Measurements from ENCODE around the gene GDPD1. TPM values are rescaled to one million over a fixed set of nuclear protein-coding genes. Genes with fewer than 3 reads are reported as not detected.

The GDPD1 gene
- total RNA-seq, 1 experiment from 2014 or later, result 3.1 TPM

DNA sequence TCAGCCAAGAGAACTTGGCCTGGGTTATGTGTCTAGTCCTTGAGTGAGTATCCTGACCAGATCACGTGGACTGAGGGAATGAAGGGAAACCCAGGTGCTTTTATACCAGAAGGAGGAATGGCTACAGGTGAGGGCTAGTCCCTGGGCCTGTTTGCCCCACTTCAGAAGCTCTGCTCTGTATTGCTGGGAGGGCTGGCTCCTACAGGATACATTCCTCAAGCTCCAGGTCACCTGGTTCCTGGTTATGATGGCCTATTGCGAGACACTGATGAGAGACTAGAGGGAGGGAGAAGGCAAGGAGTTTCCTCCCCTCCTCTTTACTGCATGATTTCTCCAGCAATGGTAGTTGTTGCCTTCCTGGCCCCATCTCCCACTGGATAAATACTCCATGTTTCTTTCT is 29.5 kb upstream of the GDPD1 start:
- Histone ChIP-seq H4K20me1 (ENCODE audit: insufficient read depth) (no peaks in the 10 kb centered on the region), H3K4me2 (no peak overlapping the region), H3K9me2 (ENCODE audit: insufficient read depth) (no peaks in the 10 kb centered on the region), H3F3A (ENCODE audit: insufficient read depth, low read depth) (no peaks in the 10 kb centered on the region), H3K4me1 (replicated peaks; ENCODE audit: insufficient read depth) (no peaks in the 10 kb centered on the region), H3K27ac (no peak overlapping the region), H3K27me3 (ENCODE audit: insufficient read depth, low read depth) (no peaks in the 10 kb centered on the region), H3K79me2 (ENCODE audit: low read depth) (no peaks in the 10 kb centered on the region), H3K4me3 (no peak overlapping the region), H3K36me3 (ENCODE audit: low read depth) (peaks cover 13% of the 10 kb centered on the region), H3K9me3 (ENCODE audit: insufficient read depth, low read depth) (no peaks in the 10 kb centered on the region), H2AFZ (no peak overlapping the region)
- no peak for DNase-seq
- BruUV-seq (replicated peaks), result no TSS peak
- POLR2A ChIA-PET (ENCODE audit: unreplicated experiment), result no interaction called here
- intact Hi-C loops (cut with micrococcal nuclease; ENCODE audit: unreplicated experiment), result no loop called here
- CTCF ChIA-PET, result no interaction called here
- TF ChIP-seq, protein P1, sequence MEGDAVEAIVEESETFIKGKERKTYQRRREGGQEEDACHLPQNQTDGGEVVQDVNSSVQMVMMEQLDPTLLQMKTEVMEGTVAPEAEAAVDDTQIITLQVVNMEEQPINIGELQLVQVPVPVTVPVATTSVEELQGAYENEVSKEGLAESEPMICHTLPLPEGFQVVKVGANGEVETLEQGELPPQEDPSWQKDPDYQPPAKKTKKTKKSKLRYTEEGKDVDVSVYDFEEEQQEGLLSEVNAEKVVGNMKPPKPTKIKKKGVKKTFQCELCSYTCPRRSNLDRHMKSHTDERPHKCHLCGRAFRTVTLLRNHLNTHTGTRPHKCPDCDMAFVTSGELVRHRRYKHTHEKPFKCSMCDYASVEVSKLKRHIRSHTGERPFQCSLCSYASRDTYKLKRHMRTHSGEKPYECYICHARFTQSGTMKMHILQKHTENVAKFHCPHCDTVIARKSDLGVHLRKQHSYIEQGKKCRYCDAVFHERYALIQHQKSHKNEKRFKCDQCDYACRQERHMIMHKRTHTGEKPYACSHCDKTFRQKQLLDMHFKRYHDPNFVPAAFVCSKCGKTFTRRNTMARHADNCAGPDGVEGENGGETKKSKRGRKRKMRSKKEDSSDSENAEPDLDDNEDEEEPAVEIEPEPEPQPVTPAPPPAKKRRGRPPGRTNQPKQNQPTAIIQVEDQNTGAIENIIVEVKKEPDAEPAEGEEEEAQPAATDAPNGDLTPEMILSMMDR (conservative IDR thresholded peaks at IDR 0.05), result no peak
- TF ChIP-seq EZH2 (IDR thresholded peaks at IDR 0.05; ENCODE audit: low read depth), result no peak

DNA sequence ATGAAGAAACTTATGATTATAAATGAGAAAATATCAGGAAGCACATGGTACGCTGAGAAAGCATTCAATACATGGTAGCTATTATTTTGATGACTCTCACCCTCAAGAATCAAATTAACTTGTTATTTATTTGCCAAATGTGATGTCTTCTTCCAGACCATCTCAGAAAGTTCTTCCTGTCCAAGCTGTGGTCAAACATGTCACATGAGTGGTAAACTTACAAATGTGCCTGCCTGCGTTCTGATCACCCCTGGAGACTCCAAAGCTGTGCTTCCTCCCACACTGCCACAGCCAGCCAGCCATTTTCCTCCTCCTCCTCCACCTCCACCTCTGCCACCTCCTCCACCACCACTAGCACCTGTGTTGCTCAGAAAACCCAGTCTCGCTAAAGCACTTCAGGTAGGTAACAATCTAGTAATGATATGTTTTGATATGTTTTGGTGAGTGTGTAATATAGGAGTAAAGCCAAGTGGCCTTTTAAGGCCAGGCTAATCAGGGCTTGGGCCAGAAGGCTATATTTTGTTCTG is 26.9 kb upstream of the GDPD1 start:
- no TSS peak for BruUV-seq (replicated peaks)
- H3K27ac ChIP-seq, result no peak overlapping the region
- H3F3A ChIP-seq (ENCODE audit: insufficient read depth, low read depth), result no peaks in the 10 kb centered on the region
- H3K4me2 ChIP-seq, result no peak overlapping the region
- no peaks in the 10 kb centered on the region for H4K20me1 ChIP-seq (ENCODE audit: insufficient read depth)
- no peaks in the 10 kb centered on the region for H3K4me1 ChIP-seq (replicated peaks; ENCODE audit: insufficient read depth)
- H3K27me3 ChIP-seq (ENCODE audit: insufficient read depth, low read depth), result no peaks in the 10 kb centered on the region
- H3K79me2 ChIP-seq (ENCODE audit: low read depth), result no peaks in the 10 kb centered on the region
- intact Hi-C loops (cut with micrococcal nuclease; ENCODE audit: unreplicated experiment), result no loop called here
- no peak overlapping the region for H2AFZ ChIP-seq
- no peak for DNase-seq
- no peak overlapping the region for H3K4me3 ChIP-seq
- TF ChIP-seq, protein P1 (conservative IDR thresholded peaks at IDR 0.05), result no peak
- TF ChIP-seq EZH2 (IDR thresholded peaks at IDR 0.05; ENCODE audit: low read depth), result no peak
- ChIA-PET CTCF (no interaction called here), POLR2A (ENCODE audit: unreplicated experiment) (interaction anchor here (0.6 kb wide), 1 partner anchor 38 kb away, joined by 3 read pairs; the partner anchor contains the start of gene PRR11)
- H3K9me3 ChIP-seq (ENCODE audit: insufficient read depth, low read depth), result no peaks in the 10 kb centered on the region
- peaks cover 13% of the 10 kb centered on the region for H3K36me3 ChIP-seq (ENCODE audit: low read depth)
- H3K9me2 ChIP-seq (ENCODE audit: insufficient read depth), result no peaks in the 10 kb centered on the region

DNA sequence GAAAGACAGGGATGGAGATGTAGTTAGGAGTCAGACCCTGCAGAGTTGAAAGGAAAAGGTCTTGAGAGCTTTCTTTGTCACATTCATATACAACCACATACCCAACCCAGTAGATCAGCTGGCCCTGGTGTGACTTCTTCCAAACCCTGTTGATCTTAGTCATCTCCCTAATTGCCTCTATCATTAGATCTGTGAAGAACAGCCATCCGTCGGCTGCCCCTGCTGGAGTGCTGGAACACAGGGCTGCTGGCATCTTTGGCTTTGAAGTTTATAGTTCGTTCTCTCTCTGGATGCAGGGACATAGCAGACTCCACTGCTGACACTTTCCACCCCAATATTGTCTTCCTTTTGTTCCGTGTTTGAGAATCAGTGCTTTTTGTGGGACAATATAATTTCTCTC is 20.9 kb upstream of the GDPD1 start:
- no TSS peak for BruUV-seq (replicated peaks)
- no peak overlapping the region for H3K4me3 ChIP-seq
- no peaks in the 10 kb centered on the region for H3K9me2 ChIP-seq (ENCODE audit: insufficient read depth)
- H3K4me2 ChIP-seq, result no peak overlapping the region
- no peaks in the 10 kb centered on the region for H3K27me3 ChIP-seq (ENCODE audit: insufficient read depth, low read depth)
- TF ChIP-seq EZH2 (IDR thresholded peaks at IDR 0.05; ENCODE audit: low read depth), result no peak
- TF ChIP-seq, protein P1 (conservative IDR thresholded peaks at IDR 0.05), result no peak
- CTCF ChIA-PET, result no interaction called here
- no peaks in the 10 kb centered on the region for H3K9me3 ChIP-seq (ENCODE audit: insufficient read depth, low read depth)
- H3K4me1 ChIP-seq (replicated peaks; ENCODE audit: insufficient read depth), result no peaks in the 10 kb centered on the region
- POLR2A ChIA-PET (ENCODE audit: unreplicated experiment), result no interaction called here
- no peak overlapping the region for H2AFZ ChIP-seq
- no peaks in the 10 kb centered on the region for H3K79me2 ChIP-seq (ENCODE audit: low read depth)
- no peak for DNase-seq
- no peak overlapping the region for H3K27ac ChIP-seq
- H3F3A ChIP-seq (ENCODE audit: insufficient read depth, low read depth), result no peaks in the 10 kb centered on the region
- intact Hi-C loops (cut with micrococcal nuclease; ENCODE audit: unreplicated experiment), result no loop called here
- peaks cover 15% of the 10 kb centered on the region for H3K36me3 ChIP-seq (ENCODE audit: low read depth)
- no peaks in the 10 kb centered on the region for H4K20me1 ChIP-seq (ENCODE audit: insufficient read depth)
